GM12874 (cell line): ENCODE results near the gene MEF2A.

Experiments used
- CTCF ChIP-seq: IDR thresholded peaks from 2 replicates; pipeline ENCODE4 v1.5.1; 2011; ENCODE audit warnings: low read depth, mild to moderate bottlenecking, control low read depth, low read length, moderate library complexity; ENCODE audit not compliant: insufficient read depth

The MEF2A gene

GRCh38 chr15:99741835-99742234 is 176.1 kb downstream of the MEF2A start:
- no peak for TF ChIP-seq CTCF

GRCh38 chr15:99744142-99744541 is 178.4 kb downstream of the MEF2A start:
- TF ChIP-seq CTCF: peak; percentile 2; the same call in 1 of the 2 replicates

- no peak for TF ChIP-seq CTCF
Measured at GRCh38 chr15:99745370-99746086, 179.7 kb downstream of the MEF2A start.

- TF ChIP-seq CTCF: no peak
Measured at GRCh38 chr15:99749386-99749785, 183.6 kb downstream of the MEF2A start.

- no peak for TF ChIP-seq CTCF
Measured at GRCh38 chr15:99752556-99752955, 186.8 kb downstream of the MEF2A start.

GRCh38 chr15:99753066-99753465 is 187.3 kb downstream of the MEF2A start:
- TF ChIP-seq CTCF: no peak

- TF ChIP-seq CTCF: peak; percentile 76
Measured at GRCh38 chr15:99755692-99756409, 190.1 kb downstream of the MEF2A start.
